Pons (tissue), 1 donor: ENCODE data around the gene EEA1.

Experiments used
- DNase-seq: peaks from one replicate; pipeline ENCODE4 v3.0.0-alpha.2; 2016; ENCODE audit warnings: low spot score

EEA1 gene

DNA sequence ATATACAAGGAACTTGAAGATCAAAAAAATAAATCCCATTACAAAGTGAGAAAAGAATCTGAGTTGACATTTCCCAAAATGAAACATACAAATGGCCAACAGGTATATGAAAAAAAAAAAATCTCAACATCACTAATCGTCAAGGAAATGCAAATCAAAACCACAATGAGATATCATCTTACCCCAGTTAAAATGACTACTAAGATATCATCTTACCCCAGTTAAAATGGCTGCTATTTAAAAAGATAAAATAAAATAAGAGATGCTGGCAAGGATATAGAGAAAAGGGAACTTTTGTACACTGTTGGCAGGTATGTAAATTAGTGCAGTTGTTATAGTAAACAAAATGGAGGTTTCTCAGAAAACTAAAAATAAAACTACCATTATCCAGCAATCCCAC is 181.9 kb downstream of the EEA1 start:
- DNase-seq: no peak

DNA sequence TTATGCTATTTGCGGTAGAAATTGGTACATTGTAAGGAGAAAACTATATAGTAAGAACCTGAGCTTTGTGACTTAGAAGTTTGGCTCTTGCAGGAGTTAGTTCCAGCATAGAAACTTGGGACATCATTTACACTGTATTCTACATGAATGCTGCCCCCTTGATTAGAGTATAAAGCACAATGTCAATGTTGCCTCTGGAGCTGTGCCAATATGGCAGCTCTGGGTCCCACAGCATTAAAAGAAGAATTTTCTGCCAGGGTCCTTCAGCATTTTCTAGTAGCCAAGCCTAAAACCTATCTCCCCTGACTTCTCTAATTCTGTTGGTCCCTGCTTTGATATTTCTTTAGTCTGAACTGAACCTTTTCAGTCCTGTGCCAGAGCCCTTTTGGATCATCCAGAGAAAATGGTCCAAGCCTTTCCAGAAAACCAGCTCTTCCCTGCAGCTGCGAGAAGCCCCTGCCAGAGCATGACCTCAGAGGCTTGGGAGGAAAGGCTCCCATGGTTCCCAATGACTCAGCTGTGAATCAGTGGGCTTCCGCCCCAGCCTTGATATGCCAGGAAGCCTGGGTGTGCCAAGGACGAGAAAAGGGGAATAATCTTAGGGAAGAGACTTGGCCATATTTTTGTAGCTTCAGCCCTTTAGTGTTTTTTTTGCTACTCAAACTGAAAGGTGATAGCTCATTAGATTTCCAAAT is 183.1 kb downstream of the EEA1 start:
- peak; percentile 70 for DNase-seq

DNA sequence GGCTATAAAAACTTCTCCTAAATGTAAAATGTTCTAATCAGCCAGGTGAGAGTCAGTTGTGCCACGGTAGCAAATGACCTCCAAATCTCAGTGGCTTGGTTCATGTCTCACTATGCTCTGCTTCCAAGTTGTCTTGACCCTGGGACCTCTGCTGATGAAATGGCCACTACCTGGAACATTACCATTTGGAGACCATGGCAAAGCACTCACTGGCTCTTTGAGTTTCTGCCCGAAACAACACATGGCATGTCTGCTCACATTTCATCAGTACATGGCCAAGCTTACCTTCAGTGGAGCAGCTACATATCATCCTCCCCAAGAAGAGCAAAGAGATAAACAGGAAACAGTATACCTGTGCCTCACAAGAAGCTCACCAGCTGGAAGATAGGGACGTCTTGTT is 186.1 kb downstream of the EEA1 start:
- DNase-seq: no peak

DNA sequence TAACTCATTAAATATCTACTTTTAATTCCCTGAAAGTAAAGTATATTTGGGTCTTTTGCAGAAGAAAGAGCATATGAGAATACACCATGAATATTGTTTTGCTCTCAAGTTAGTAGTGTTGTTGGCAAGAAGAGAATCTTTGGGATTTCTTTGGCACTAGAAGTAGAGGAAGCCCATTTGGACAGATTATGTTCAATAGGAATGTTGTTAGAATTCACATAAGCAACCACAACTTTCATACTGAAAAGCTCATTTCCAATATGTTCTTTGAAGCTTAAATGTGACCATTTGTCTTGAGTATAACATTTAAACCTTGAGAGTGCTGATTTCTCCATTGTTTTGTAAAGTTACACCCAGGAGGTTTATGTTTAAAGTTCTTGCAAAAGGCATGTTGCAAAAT is 188.7 kb downstream of the EEA1 start:
- no peak for DNase-seq

DNA sequence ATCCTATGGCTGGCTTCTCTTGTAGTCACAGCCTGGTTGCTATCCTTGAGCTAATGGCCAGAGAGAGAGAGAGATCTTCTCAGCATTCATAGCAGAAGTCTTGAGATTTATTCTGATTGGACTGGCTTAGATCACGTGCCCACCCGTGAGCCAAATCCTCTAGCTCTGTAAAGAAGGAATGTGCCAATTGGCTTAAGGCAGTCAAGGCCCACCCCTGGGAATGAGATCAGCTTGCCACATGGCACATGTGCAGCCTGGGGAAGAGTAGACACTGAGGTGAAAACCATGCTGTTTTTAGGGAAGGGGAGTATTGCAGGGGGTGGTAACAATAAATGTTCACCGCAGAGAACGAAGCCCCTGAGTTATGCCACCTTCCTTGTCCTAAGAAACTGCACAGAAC is 190.0 kb downstream of the EEA1 start:
- DNase-seq: no peak

DNA sequence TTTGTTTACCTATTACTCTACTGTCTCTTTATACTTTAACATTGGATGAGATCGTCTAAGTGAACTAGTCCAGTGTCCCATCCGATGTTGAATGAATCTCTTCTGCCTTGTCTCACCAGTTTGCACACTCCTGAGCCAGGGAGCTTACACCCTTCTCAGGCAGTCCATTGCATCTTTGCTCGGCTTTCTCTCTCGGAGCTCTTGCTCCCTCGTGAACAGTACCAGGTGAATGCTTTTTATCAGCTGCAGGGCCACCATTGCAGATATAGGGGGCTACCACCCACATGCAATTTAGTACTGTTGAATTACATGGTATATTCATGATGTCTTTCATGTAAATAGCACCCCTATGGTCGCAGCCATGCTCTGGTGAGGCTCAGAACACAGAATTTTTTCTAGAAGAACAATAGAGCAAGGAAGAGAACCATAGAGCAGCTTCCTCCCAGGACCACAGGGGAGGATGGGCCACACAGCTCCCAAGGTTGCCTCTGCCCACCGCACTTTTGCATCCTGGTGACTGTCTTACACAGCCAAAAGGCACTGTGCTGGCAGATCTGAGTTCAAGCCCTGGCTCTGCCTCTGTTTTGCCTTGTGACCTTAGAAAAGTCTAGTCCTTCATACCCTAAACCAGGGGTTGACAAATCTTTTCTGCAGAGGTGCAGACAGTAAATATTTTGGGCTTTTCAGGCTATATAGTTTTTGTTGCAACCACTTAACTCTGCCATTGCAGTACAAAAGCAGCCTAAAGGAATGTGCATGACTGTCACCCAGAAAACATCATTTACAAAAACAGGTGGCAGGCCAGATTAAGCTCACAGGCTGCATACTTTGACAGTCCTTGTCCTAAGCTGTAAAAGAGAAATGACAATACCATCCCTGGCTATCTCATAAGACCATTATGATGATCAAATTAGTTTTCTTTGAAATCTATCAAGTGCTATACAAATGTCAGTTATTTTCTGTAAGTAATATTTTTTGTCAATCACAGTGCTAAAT is 190.9 kb downstream of the EEA1 start:
- no peak for DNase-seq

DNA sequence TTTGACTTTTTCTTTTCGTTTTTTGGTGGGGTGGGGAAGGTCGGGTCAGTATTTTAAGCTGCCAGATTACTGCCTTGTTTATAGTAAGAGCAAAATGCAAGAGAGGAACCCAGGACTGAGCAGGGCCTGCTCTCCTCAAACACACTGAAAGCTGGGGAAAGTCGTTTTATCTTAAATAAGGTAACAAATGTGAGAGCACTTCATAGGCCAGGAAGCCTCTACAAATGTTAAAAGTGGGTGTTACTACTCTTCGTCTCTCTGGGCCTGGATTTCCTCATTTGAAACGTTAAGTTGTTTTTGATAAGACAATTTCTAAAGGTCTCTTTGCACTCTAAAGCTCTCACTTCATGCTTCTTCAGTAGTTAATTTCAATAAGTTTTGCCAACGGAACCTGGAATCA is 192.5 kb downstream of the EEA1 start:
- no peak for DNase-seq

DNA sequence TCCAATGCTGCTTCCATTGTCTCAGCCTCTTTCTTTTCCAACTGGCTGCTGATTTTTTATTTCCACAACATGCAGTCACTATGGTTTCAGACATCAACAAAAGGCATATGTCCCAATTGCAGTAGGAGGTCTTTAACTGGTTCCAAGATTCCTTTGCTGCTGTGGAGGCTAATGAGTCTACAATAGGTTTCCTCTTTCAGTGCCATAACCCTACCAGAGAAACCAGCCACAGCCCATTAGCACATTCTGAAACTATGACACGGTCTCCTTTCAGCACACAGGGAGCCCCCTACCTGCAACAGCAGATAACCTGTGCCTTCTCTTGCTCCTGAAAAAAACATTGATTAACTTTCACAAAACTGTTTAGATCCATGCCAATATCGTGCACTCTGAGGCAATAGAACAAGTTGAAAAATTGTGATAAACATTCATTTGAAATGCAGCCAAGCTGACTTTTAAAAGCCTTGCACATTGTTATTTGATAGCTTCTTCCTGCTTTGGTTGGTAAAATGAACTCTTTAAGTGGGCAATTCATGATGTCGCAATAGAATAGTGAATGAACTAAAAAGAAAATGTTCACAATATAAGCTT is 193.9 kb downstream of the EEA1 start:
- DNase-seq: no peak

DNA sequence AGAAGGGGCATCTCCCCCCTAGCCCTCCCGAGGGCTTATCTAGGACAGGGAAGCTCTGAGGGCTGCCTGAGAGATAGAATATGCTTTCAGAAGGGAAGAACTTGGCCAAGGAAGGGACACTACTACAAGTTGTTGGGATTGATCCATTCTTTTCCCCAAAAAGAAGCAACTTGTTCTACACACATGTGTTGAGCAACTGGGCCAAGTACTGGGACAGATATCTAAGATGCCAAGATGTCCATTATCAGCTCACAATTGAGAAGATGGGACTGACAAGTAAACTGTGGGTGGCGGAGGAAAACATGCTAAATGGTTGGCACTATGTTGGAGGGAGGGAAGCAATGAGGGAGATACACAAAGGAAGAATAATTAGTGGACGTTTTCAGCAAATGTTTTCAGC is 195.4 kb downstream of the EEA1 start:
- DNase-seq: no peak

DNA sequence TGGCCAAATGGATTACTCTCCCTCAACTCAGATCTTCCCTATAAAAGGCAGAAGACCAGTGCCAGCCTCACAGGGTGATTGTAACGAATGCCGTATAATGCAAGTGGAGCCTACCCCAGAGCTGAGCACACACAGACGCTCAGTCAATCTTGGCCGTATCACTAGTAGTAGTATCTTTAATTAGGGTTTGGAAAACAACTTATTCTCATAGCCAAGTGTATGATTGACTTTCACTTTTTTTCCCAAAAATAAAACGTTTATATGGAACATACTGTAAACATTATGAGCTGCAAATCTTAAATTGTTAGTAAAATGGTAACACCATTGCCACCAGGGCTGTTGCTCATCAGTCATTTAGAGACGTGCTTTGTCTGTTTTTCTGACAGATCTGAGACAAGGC is 195.9 kb downstream of the EEA1 start:
- DNase-seq: no peak

DNA sequence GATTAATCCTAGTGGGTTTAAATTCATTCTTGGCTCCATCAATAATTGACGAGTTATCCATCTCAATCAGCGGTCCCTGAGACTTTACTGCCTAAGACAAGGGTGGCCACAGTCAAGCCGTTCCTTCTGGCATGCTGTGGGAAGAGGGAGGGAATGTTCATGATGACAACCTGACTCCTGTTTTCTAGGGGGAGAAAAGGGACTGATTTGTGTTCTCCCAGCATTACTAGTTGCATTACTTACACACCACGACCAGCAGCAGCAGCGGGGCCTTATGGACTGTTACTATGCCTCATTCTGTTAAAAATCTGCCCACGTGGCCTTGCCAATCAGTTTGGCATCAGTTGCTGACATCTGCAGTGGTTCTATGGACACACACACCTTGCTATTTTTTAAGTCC is 196.4 kb downstream of the EEA1 start:
- DNase-seq: no peak

DNA sequence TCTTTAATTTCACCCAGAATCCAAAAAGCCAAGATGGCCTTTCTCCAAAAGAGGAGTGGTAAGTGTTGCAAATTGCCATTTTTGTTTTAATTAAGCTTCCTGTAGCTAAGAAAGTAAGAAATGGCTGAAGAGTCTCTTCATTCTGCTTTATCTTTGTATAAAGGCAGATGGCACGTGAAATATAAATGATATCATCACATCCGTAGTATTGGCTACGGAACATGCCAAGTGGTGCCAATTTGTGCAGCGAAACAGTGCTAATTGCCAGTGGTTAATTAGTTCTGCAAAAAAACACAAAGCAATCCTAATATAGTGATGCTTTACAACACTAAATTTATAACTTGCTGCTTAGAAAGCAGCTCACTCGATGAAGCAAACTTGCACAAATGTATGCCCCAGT is 196.9 kb downstream of the EEA1 start:
- DNase-seq: no peak

DNA sequence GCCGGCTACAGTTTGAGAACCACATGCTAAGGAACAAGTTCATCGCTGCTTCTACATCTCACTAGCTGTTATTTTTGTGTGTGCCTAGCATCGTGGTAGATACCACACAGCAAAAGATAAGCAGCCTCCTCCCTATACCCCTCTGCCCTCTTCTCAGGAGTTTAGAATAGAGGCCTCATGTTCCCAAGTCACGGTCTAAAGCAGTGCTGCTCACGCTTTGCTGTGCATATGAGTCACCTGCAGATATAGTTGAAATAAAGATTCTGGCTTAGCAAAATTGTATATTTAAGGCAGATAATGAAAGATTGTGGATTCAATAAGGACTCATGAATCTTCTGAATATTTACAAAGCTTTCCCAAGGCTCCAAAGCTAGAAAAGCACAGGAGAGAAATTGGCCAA is 198.3 kb downstream of the EEA1 start:
- DNase-seq: no peak

DNA sequence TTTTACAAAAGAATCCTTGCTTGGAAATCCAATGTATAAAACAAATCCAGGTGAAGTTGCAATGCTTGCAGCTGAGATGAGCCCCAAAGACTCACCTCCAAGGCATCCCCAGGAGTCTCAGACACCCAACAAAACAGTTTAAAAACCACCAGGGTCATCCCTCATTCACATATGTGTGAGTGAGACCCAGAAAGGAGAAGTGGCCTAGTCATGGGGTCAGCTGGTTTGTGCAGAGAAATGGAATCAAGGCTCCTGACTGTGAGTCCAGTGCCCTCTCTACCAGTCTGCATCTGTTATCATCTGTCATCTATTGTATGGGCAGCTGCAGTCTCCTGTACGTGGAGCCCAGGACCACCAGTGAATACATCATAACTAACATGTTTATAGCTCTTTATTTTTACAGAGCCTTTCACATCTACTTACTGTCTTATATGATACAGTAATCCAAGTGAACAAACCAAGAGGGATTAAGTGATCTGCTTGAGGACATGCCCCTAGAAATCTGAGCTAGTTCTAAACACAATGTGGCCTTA is 199.3 kb downstream of the EEA1 start:
- peak; percentile 28 for DNase-seq

DNA sequence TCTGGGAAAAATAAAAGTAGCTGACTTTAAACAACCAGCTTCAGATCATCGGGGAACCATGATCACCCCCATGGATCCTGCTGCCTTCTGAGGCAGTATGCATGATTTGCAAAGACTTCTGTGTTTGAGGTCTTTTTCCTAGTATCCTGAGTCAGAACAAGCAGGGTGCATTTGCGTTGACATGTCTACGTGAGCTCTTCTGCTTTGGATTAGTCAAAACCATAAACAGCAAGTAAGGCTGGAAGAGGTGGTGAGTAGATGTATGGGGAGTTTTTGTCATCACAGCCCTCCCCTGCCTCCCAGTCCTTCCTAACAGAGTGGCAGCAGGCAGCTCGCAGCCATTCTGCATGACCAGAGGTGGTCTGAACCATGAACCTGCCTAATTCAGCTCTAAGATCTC is 202.2 kb downstream of the EEA1 start:
- DNase-seq: no peak

DNA sequence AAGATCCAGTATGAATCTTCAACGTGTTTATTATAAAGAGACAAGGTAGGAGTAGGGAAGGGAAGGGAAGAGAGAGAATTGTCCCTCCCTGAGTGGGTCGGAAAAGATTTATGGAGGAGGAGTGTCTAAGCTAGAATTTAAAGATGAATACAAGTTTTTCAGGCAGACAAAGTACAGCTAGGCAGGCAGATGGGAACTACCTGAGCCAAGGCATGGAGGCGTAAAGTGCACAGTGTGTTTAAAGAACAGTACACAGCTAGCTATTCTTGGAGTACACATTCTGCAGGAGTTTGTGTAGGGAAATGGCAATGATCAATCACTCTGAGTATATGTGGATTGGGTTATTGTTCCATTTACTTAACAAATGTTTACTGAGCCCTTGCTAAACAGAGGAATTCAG is 206.2 kb downstream of the EEA1 start:
- DNase-seq: no peak

DNA sequence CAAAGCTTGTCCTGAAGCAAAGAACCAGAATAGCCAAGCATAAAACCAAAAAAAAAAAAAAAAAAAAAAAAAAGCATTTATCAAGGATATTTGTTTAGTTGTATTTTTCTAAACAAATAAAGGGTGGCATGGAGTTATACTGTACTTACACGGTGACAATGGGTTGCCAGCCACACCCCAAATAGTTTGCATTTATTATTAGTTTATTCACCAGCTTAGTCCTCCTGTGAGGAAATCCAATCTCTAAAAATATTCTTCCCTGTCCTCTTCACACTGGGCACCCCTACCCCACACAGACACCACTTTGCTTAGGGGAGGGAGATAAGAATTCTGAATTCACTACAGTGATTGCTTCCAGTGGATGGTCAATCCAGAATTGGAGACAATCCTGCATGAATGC is 207.4 kb downstream of the EEA1 start:
- DNase-seq: no peak

DNA sequence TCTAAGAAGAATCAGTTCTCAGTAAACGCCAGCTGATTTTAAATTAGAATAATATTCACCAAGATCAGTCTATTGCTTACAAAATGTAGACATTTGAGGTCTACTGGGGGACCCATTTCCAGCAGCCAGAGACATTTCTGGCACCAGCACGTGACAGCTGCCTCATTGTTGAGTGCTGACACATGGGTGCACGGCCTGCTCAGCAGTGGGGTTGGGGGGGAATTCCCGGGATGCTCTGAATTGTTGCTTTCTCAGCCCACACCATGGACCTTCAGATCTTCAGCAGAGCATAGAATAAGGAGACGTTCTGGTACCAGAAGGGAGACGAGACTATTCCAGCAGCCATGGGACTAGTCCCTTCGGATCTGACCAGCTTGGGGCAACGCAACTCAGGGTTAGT is 208.0 kb downstream of the EEA1 start:
- DNase-seq: no peak
